Tibial nerve (tissue), 4 donors: ENCODE data around the gene TBX1.

Experiments used
- CTCF ChIP-seq, 5 experiments: fragments of 200-600 bp in 3 of 5; fragments of 450-650 bp in 2 of 5; sonication (generic) in 3 of 5; IDR thresholded peaks; one replicate each; pipeline ENCODE4 v1.5.1; 2016 to 2019; ENCODE audit warnings: antibody characterized with exemption in 5 of 5, mild to moderate bottlenecking in 3 of 5, moderate library complexity in 2 of 5
- EP300 ChIP-seq, 2 donors: sonication (generic); formaldehyde crosslinking; IDR thresholded peaks; one replicate each; pipeline ENCODE4 v1.6.1; 2017; ENCODE audit warnings: antibody characterized with exemption in 2 of 2, mild to moderate bottlenecking in 1 of 2
- POLR2A ChIP-seq, 2 donors: fragments of 450-650 bp; IDR thresholded peaks; one replicate each; pipeline ENCODE4 v1.6.1; 2017; ENCODE audit warnings: antibody characterized with exemption in 2 of 2, mild to moderate bottlenecking in 2 of 2, moderate library complexity in 2 of 2

GRCh38 chr22:19779685-19780268 lies 19.2 kb downstream of the TBX1 start:
- TF ChIP-seq CTCF (IDR thresholded peaks at IDR 0.05) (no peak), POLR2A (IDR thresholded peaks at IDR 0.05) (no peak), EP300 (IDR thresholded peaks at IDR 0.05) (no peak)
